Skeletal muscle cell (primary cell): ENCODE data around the gene CHRM2.

Experiments used
- DNase-seq: peaks from one replicate; pipeline ENCODE4 v3.0.0-alpha.2; 2010; ENCODE audit warnings: low read depth
- H3K4me3 ChIP-seq: 2 replicates; pipeline ENCODE4 v1.5.1; 2011; ENCODE audit warnings: low read depth, mild to moderate bottlenecking, control low read depth, low read length, moderate library complexity

CHRM2 gene

GRCh38 chr7:137007001-137007694 lies 138.7 kb downstream of the CHRM2 start:
- no peak overlapping the region for H3K4me3 ChIP-seq
- DNase-seq, result no peak

GRCh38 chr7:137009404-137009803 lies 141.0 kb downstream of the CHRM2 start:
- DNase-seq, result no peak
- H3K4me3 ChIP-seq, result no peak overlapping the region

GRCh38 chr7:137015015-137015414 lies 146.6 kb downstream of the CHRM2 start:
- DNase-seq, result no peak
- H3K4me3 ChIP-seq, result no peak overlapping the region

- DNase-seq, result no peak
- no peak overlapping the region for H3K4me3 ChIP-seq
Observed at GRCh38 chr7:137017221-137017620, 148.8 kb downstream of the CHRM2 start.

- no peak for DNase-seq
- H3K4me3 ChIP-seq, result no peak overlapping the region
Observed at GRCh38 chr7:137018468-137018867, 150.0 kb downstream of the CHRM2 start.

GRCh38 chr7:137020351-137020750 lies 151.9 kb downstream of the CHRM2 start:
- no peak overlapping the region for H3K4me3 ChIP-seq
- DNase-seq, result no peak

GRCh38 chr7:137025469-137026175 lies 157.2 kb downstream of the CHRM2 start:
- H3K4me3 ChIP-seq, result no peak overlapping the region
- no peak for DNase-seq

GRCh38 chr7:137026176-137026500 lies 157.7 kb downstream of the CHRM2 start:
- no peak for DNase-seq
- H3K4me3 ChIP-seq, result no peak overlapping the region

GRCh38 chr7:137032436-137032835 lies 164.0 kb downstream of the CHRM2 start:
- DNase-seq, result no peak
- no peak overlapping the region for H3K4me3 ChIP-seq

- DNase-seq, result no peak
- no peak overlapping the region for H3K4me3 ChIP-seq
Observed at GRCh38 chr7:137036768-137037167, 168.3 kb downstream of the CHRM2 start.

- no peak overlapping the region for H3K4me3 ChIP-seq
- no peak for DNase-seq
Observed at GRCh38 chr7:137038706-137039105, 170.3 kb downstream of the CHRM2 start.

- no peak overlapping the region for H3K4me3 ChIP-seq
Observed at GRCh38 chr7:137040745-137041144, 172.3 kb downstream of the CHRM2 start.

GRCh38 chr7:137045573-137045972 lies 177.1 kb downstream of the CHRM2 start:
- no peak overlapping the region for H3K4me3 ChIP-seq
- no peak for DNase-seq

More at GRCh38 chr7:137040745-137041144, 172.3 kb downstream of the CHRM2 start:
- DNase-seq, result no peak

- H3K4me3 ChIP-seq, result no peak overlapping the region
- DNase-seq, result no peak
Observed at GRCh38 chr7:137069249-137069963, 201.0 kb downstream of the CHRM2 start.
